H9 (cell line): ENCODE results near the gene SETD6. TPM values are rescaled to one million over a fixed set of nuclear protein-coding genes. Genes with fewer than 3 reads are reported as not detected.

Experiments
- DNase-seq: peaks from one replicate; pipeline ENCODE4 v3.0.0-alpha.2; 2017
- H2AFZ ChIP-seq: one replicate; pipeline ENCODE4 v1.6.1; 2013; ENCODE audit warnings: mild to moderate bottlenecking, low read length, control low read depth, moderate library complexity
- H2AK5ac ChIP-seq: 2 replicates; pipeline ENCODE4 v1.6.1; 2013; ENCODE audit warnings: low read length, control low read depth, mixed read lengths; ENCODE audit not compliant: insufficient read length
- H2BK120ac ChIP-seq: one replicate; pipeline ENCODE4 v1.6.1; 2013; ENCODE audit warnings: low read depth, mild to moderate bottlenecking, low read length, control low read depth, inconsistent platforms; ENCODE audit not compliant: poor library complexity, severe bottlenecking
- H2BK12ac ChIP-seq: 2 replicates; pipeline ENCODE4 v1.6.1; 2013; ENCODE audit warnings: low read length, control low read depth, mixed read lengths, low read depth; ENCODE audit not compliant: insufficient read length
- H2BK15ac ChIP-seq: 2 replicates; pipeline ENCODE4 v1.6.1; 2013; ENCODE audit warnings: low read depth, low read length, control low read depth
- H2BK20ac ChIP-seq: one replicate; pipeline ENCODE4 v1.6.1; 2013; ENCODE audit warnings: low read depth, mild to moderate bottlenecking, low read length, control low read depth, inconsistent platforms; ENCODE audit not compliant: poor library complexity, severe bottlenecking
- H2BK5ac ChIP-seq: 2 replicates; pipeline ENCODE4 v1.6.1; 2013; ENCODE audit warnings: low read length, control low read depth, mixed read lengths; ENCODE audit not compliant: insufficient read length
- H3K14ac ChIP-seq: 2 replicates; pipeline ENCODE4 v1.6.1; 2013; ENCODE audit warnings: low read length, control low read depth; ENCODE audit not compliant: insufficient read depth
- H3K18ac ChIP-seq: 2 replicates; pipeline ENCODE4 v1.6.1; 2013; ENCODE audit warnings: low read depth, mild to moderate bottlenecking, mixed read lengths, low read length, control low read depth; ENCODE audit not compliant: insufficient read length
- H3K23ac ChIP-seq: 2 replicates; pipeline ENCODE4 v1.6.1; 2013; ENCODE audit warnings: low read length, control low read depth, mixed read lengths, low read depth; ENCODE audit not compliant: insufficient read length
- H3K23me2 ChIP-seq: 2 replicates; pipeline ENCODE4 v1.6.1; 2013; ENCODE audit warnings: low read depth, mild to moderate bottlenecking, mixed read lengths, low read length, control low read depth; ENCODE audit not compliant: insufficient read length, poor library complexity, severe bottlenecking
- H3K27ac ChIP-seq: 2 replicates; pipeline ENCODE4 v1.5.1; 2013; ENCODE audit warnings: low read length, control low read depth, mixed read lengths, low read depth; ENCODE audit not compliant: insufficient read length
- H3K27me3 ChIP-seq: 2 replicates; pipeline ENCODE4 v1.6.1; 2013; ENCODE audit warnings: low read length, control low read depth, inconsistent platforms; ENCODE audit not compliant: insufficient read depth
- H3K4ac ChIP-seq: 2 replicates; pipeline ENCODE4 v1.6.1; 2013; ENCODE audit warnings: low read depth, mild to moderate bottlenecking, control low read depth, inconsistent platforms, low read length, moderate library complexity
- H3K4me1 ChIP-seq: 2 replicates; pipeline ENCODE4 v1.6.1; 2013; ENCODE audit warnings: low read length, control low read depth, inconsistent platforms; ENCODE audit not compliant: insufficient read depth
- H3K4me2 ChIP-seq: 2 replicates; pipeline ENCODE4 v1.6.1; 2013; ENCODE audit warnings: low read length, control low read depth, mixed read lengths; ENCODE audit not compliant: insufficient read length, insufficient read depth
- H3K56ac ChIP-seq: 2 replicates; pipeline ENCODE4 v1.6.1; 2013; ENCODE audit warnings: low read depth, mild to moderate bottlenecking, mixed read lengths, low read length, control low read depth; ENCODE audit not compliant: insufficient read length
- H3K79me1 ChIP-seq: 2 replicates; pipeline ENCODE4 v1.6.1; 2013; ENCODE audit warnings: low read depth, mild to moderate bottlenecking, moderate library complexity, low read length, control low read depth, inconsistent platforms; ENCODE audit not compliant: insufficient read depth, poor library complexity, severe bottlenecking
- H3K79me2 ChIP-seq: 2 replicates; pipeline ENCODE4 v1.6.1; 2013; ENCODE audit warnings: low read length, control low read depth, inconsistent platforms; ENCODE audit not compliant: insufficient read depth
- H3K9ac ChIP-seq: 2 replicates; pipeline ENCODE4 v1.6.1; 2013; ENCODE audit warnings: low read length, control low read depth, mixed read lengths; ENCODE audit not compliant: insufficient read length; ENCODE audit errors: extremely low read depth
- H3K9me3 ChIP-seq: one replicate; pipeline ENCODE4 v1.6.1; 2013; ENCODE audit warnings: low read depth, low read length, inconsistent platforms; ENCODE audit not compliant: control insufficient read depth
- H3T11ph ChIP-seq: one replicate; pipeline ENCODE4 v1.6.1; 2013; ENCODE audit warnings: mild to moderate bottlenecking, low read length, control low read depth, inconsistent platforms
- H4K20me1 ChIP-seq: one replicate; pipeline ENCODE4 v1.6.1; 2013; ENCODE audit not compliant: control insufficient read depth, insufficient read length, insufficient read depth
- H4K5ac ChIP-seq: 2 replicates; pipeline ENCODE4 v1.6.1; 2013; ENCODE audit warnings: low read depth, mild to moderate bottlenecking, mixed read lengths, low read length, control low read depth; ENCODE audit not compliant: insufficient read length
- H4K8ac ChIP-seq: replicated peaks from 2 replicates; pipeline ENCODE4 v1.6.1; 2013; ENCODE audit warnings: low read length, control low read depth, mixed read lengths, low read depth; ENCODE audit not compliant: insufficient read length
- H4K91ac ChIP-seq: 2 replicates; pipeline ENCODE4 v1.6.1; 2013; ENCODE audit warnings: low read depth, mild to moderate bottlenecking, moderate library complexity, mixed read lengths, low read length, control low read depth; ENCODE audit not compliant: insufficient read length
- H3K27ac Mint-ChIP-seq, 3 experiments: 2 replicates in 2 of 3; 3 replicates in 1 of 3; pipeline ENCODE4 v1.8.0; 2020 to 2021; ENCODE audit warnings: mixed read lengths in 3 of 3, mild to moderate bottlenecking in 1 of 3, moderate library complexity in 1 of 3
- H3K27me3 Mint-ChIP-seq: 2 replicates; pipeline ENCODE4 v1.8.0; 2021; ENCODE audit warnings: low read depth, mild to moderate bottlenecking, moderate library complexity, mixed read lengths
- H3K36me3 Mint-ChIP-seq, 3 experiments: 2 replicates in 2 of 3; 3 replicates in 1 of 3; pipeline ENCODE4 v1.8.0; 2020 to 2021; ENCODE audit warnings: low read depth in 3 of 3, mixed read lengths in 3 of 3; ENCODE audit not compliant: insufficient read depth in 1 of 3
- H3K4me1 Mint-ChIP-seq, 2 experiments: 2 replicates each; pipeline ENCODE4 v1.8.0; 2020; ENCODE audit warnings: mixed read lengths in 2 of 2
- H3K4me3 Mint-ChIP-seq, 2 experiments: 2 replicates in 1 of 2; 3 replicates in 1 of 2; pipeline ENCODE4 v1.8.0; 2020 to 2021; ENCODE audit warnings: mild to moderate bottlenecking in 2 of 2, mixed read lengths in 2 of 2, moderate library complexity in 1 of 2
- H3K9me3 Mint-ChIP-seq, 2 experiments: 2 replicates in 1 of 2; 3 replicates in 1 of 2; pipeline ENCODE4 v1.8.0; 2020; ENCODE audit warnings: mild to moderate bottlenecking in 2 of 2, mixed read lengths in 2 of 2, moderate library complexity in 1 of 2
- CTCF ChIP-seq: fragments of 200-600 bp; sonication (generic); conservative IDR thresholded peaks from 3 replicates; pipeline ENCODE4 v1.8.0; 2021; ENCODE audit warnings: antibody characterized with exemption, mild to moderate bottlenecking
- WGBS: extraction: QIAGEN DNeasy Blood & Tissue Kit; methylation state at CpG from one replicate; pipeline ENCODE4 v1.1.7; 2013; ENCODE audit warnings: missing lambda C conversion rate, low lambda C conversion rate, mixed read lengths; ENCODE audit not compliant: insufficient read length; ENCODE audit errors: extremely low coverage; 5-methylcytosine and 5-hydroxymethylcytosine counted together
- total RNA-seq: library from RNA; stranded (reverse); gene quantifications from 2 replicates; pipeline ENCODE4 v1.2.1, GENCODE V29; 2021

SETD6 gene
- total RNA-seq, 1 experiment from 2014 or later: 55.6 TPM

DNA sequence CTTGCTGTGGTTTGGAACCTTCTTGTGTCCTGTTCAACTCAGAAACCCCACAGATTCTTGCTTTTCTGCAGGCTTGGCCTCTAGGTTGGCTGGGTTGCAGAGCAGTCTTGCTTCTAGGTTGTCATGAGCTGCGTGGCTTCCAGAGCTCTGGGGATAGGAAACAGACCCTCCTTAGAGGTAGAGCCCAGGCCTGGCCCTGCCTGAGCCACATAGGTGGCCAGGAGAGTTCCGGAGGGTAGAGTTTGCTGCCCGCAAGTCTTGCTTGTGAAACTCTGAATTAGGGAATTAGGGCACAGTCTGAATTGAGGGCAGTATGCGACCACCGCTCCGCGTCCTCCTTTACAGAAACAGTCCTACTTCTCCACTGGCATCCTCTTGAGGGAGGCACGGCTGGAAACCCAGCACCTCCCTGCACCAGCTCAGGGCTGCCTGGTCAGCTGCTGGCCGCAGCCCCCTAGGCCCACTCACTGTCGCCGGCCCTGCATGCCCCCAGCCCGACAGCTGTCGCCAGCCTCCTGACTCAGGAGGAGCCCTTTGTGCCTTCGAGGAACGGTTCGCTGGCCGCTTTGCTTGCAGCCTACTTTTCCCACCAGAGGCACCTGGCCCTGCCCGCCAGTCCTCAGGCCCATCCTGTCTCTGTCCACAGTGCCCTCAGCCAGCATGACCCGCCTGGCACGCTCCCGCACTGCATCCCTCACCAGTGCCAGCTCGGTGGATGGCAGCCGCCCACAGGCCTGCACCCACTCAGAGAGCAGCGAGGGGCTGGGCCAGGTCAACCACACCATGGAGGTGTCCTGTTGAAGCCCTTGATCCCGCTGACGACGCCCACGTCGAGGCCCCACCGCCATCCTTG lies 4.3 kb upstream of the SETD6 start:
- H3K9me3 ChIP-seq: no peaks in the 10 kb centered on the region
- no peaks in the 10 kb centered on the region for H3K27me3 ChIP-seq
- H4K5ac ChIP-seq: no peak overlapping the region
- H2BK15ac ChIP-seq: no peak overlapping the region
- no peak overlapping the region for H3K56ac ChIP-seq
- H3K9ac ChIP-seq: no peak overlapping the region
- no peaks in the 10 kb centered on the region for H3K79me1 ChIP-seq
- no peak overlapping the region; a peak in 1 of 5 replicates for H3K4me3 Mint-ChIP-seq
- no peak overlapping the region for H4K8ac ChIP-seq
- peaks cover 6 to 18% of the 10 kb centered on the region in 2 experiments for H3K4me1 Mint-ChIP-seq
- H4K91ac ChIP-seq: no peak overlapping the region
- H2BK5ac ChIP-seq: no peak overlapping the region
- no peaks in the 10 kb centered on the region for H3K23me2 ChIP-seq
- H3K4ac ChIP-seq: no peak overlapping the region
- no peaks in the 10 kb centered on the region for H3K27me3 Mint-ChIP-seq
- no peak overlapping the region for H3K23ac ChIP-seq
- H3K79me2 ChIP-seq: no peaks in the 10 kb centered on the region
- no CpG with 5 or more reads among the region's 30 CpGs for whole genome bisulfite sequencing
- H3K27ac ChIP-seq: no peak overlapping the region
- no peaks in the 10 kb centered on the region for H4K20me1 ChIP-seq
- H3K14ac ChIP-seq: no peak overlapping the region
- no peak overlapping the region for H2BK120ac ChIP-seq
- H3K4me2 ChIP-seq: no peak overlapping the region
- no peaks in the 10 kb centered on the region for H3K4me1 ChIP-seq
- TF ChIP-seq CTCF: no peak
- H2AK5ac ChIP-seq: no peak overlapping the region
- no peak for DNase-seq
- H2AFZ ChIP-seq: no peak overlapping the region
- no peaks in the 10 kb centered on the region; a peak in 2 of 5 replicates for H3K9me3 Mint-ChIP-seq
- H2BK20ac ChIP-seq: no peak overlapping the region
- H3K18ac ChIP-seq: no peak overlapping the region
- H3T11ph ChIP-seq: no peak overlapping the region
- H3K27ac Mint-ChIP-seq: peak overlapping the region in 1 of 3 experiments; percentile 85; a peak in 2 of 7 replicates
- no peak overlapping the region for H2BK12ac ChIP-seq
- H3K36me3 Mint-ChIP-seq: peaks cover 9 to 32% (median 11%) of the 10 kb centered on the region in 3 experiments
